ENCODE measurements around the gene CBS. TPM values are rescaled to one million over a fixed set of nuclear protein-coding genes. Genes with fewer than 3 reads are reported as not detected.
"Not testable (repeated sequence)": the region's sequence is repeated elsewhere in the genome, so short reads cannot be mapped to it uniquely, and the experiment has no call there.

The CBS gene
- total and polyA plus RNA-seq, 3 experiments from 2014 or later, result 3.7 to 5.5 TPM; not detected in 1

- H3K36me3 Mint-ChIP-seq, CTCF ChIA-PET: not testable (repeated sequence)
These were observed 12.5 kb downstream of the CBS start for GRCh38 chr21:43062955-43063664.

GRCh38 chr21:43053112-43053511, 22.5 kb downstream of the CBS start:
- H3K27me3 ChIP-seq (ENCODE audit: insufficient read depth, low read length, poor library complexity, severe bottlenecking); H3K4me3 ChIP-seq (ENCODE audit: low read length); H3K27me3 Mint-ChIP-seq; H3K4me1 ChIP-seq (ENCODE audit: insufficient read depth, low read length); H3K9me3 Mint-ChIP-seq; H3K36me3 ChIP-seq (ENCODE audit: insufficient read depth, low read length); POLR2A ChIA-PET; H3K9me3 ChIP-seq (ENCODE audit: low read length); CTCF ChIA-PET; H3K4me1 Mint-ChIP-seq; H3K27ac ChIP-seq (ENCODE audit: low read depth, low read length); H3K27ac Mint-ChIP-seq; DNase-seq; H3K4me3 Mint-ChIP-seq; H3K36me3 Mint-ChIP-seq: not testable (repeated sequence)

More at GRCh38 chr21:43062955-43063664, 12.5 kb downstream of the CBS start:
- H3K9me3 Mint-ChIP-seq; H3K4me3 ChIP-seq (ENCODE audit: low read length); H3K36me3 ChIP-seq (ENCODE audit: insufficient read depth, low read length); H3K27me3 ChIP-seq (ENCODE audit: insufficient read depth, low read length, poor library complexity, severe bottlenecking); H3K27me3 Mint-ChIP-seq; H3K4me1 ChIP-seq (ENCODE audit: insufficient read depth, low read length); POLR2A ChIA-PET; H3K4me1 Mint-ChIP-seq; H3K4me3 Mint-ChIP-seq; DNase-seq; H3K27ac Mint-ChIP-seq; H3K9me3 ChIP-seq (ENCODE audit: low read length); H3K27ac ChIP-seq (ENCODE audit: low read depth, low read length): not testable (repeated sequence)

GRCh38 chr21:43045876-43046821, 29.5 kb downstream of the CBS start:
- POLR2A ChIA-PET; H3K36me3 Mint-ChIP-seq; H3K27me3 ChIP-seq (ENCODE audit: insufficient read depth, low read length, poor library complexity, severe bottlenecking); H3K36me3 ChIP-seq (ENCODE audit: insufficient read depth, low read length); H3K9me3 Mint-ChIP-seq; CTCF ChIA-PET; H3K4me3 ChIP-seq (ENCODE audit: low read length); H3K27ac ChIP-seq (ENCODE audit: low read depth, low read length); H3K4me1 Mint-ChIP-seq; H3K4me1 ChIP-seq (ENCODE audit: insufficient read depth, low read length); H3K9me3 ChIP-seq (ENCODE audit: low read length); H3K27me3 Mint-ChIP-seq; DNase-seq: not testable (repeated sequence)
- Mint-ChIP-seq H3K4me3 (peak overlapping the region in 2 of 7 donors; percentile 23), H3K27ac (peak overlapping the region in 1 of 8 donors; percentile 91)

GRCh38 chr21:43045165-43045875, 30.3 kb downstream of the CBS start:
- H3K36me3 ChIP-seq (ENCODE audit: insufficient read depth, low read length); H3K9me3 Mint-ChIP-seq; H3K4me3 ChIP-seq (ENCODE audit: low read length); H3K4me1 ChIP-seq (ENCODE audit: insufficient read depth, low read length); H3K36me3 Mint-ChIP-seq; H3K27ac ChIP-seq (ENCODE audit: low read depth, low read length); POLR2A ChIA-PET; H3K4me1 Mint-ChIP-seq; H3K27me3 Mint-ChIP-seq; H3K27me3 ChIP-seq (ENCODE audit: insufficient read depth, low read length, poor library complexity, severe bottlenecking); CTCF ChIA-PET; H3K9me3 ChIP-seq (ENCODE audit: low read length): not testable (repeated sequence)
- Mint-ChIP-seq H3K4me3 (peak overlapping the region in 4 of 7 donors; percentile 57 to 78 (median 69)), H3K27ac (peak overlapping the region in 6 of 8 donors; percentile 69 to 92 (median 76))
- DNase-seq, result peak in 1 of 5 donors; percentile 17

GRCh38 chr21:43044547-43044946, 31.1 kb downstream of the CBS start:
- H3K27me3 ChIP-seq (ENCODE audit: insufficient read depth, low read length, poor library complexity, severe bottlenecking); H3K4me1 ChIP-seq (ENCODE audit: insufficient read depth, low read length); H3K36me3 ChIP-seq (ENCODE audit: insufficient read depth, low read length); H3K9me3 ChIP-seq (ENCODE audit: low read length); H3K27me3 Mint-ChIP-seq; H3K9me3 Mint-ChIP-seq; H3K4me3 ChIP-seq (ENCODE audit: low read length); H3K27ac Mint-ChIP-seq; H3K27ac ChIP-seq (ENCODE audit: low read depth, low read length); POLR2A ChIA-PET; DNase-seq; CTCF ChIA-PET; H3K4me1 Mint-ChIP-seq; H3K36me3 Mint-ChIP-seq; H3K4me3 Mint-ChIP-seq: not testable (repeated sequence)

GRCh38 chr21:43043291-43043690, 32.3 kb downstream of the CBS start:
- CTCF ChIA-PET, result not testable (repeated sequence)

GRCh38 chr21:43042169-43042568, 33.5 kb downstream of the CBS start:
- H3K4me1 Mint-ChIP-seq; H3K27ac Mint-ChIP-seq; CTCF ChIA-PET; H3K4me1 ChIP-seq (ENCODE audit: insufficient read depth, low read length); H3K27me3 Mint-ChIP-seq; H3K9me3 Mint-ChIP-seq; H3K9me3 ChIP-seq (ENCODE audit: low read length); H3K4me3 Mint-ChIP-seq; DNase-seq; H3K36me3 ChIP-seq (ENCODE audit: insufficient read depth, low read length); POLR2A ChIA-PET; H3K36me3 Mint-ChIP-seq; H3K27ac ChIP-seq (ENCODE audit: low read depth, low read length); H3K4me3 ChIP-seq (ENCODE audit: low read length); H3K27me3 ChIP-seq (ENCODE audit: insufficient read depth, low read length, poor library complexity, severe bottlenecking): not testable (repeated sequence)

More at GRCh38 chr21:43043291-43043690, 32.3 kb downstream of the CBS start:
- H3K9me3 Mint-ChIP-seq; DNase-seq; H3K9me3 ChIP-seq (ENCODE audit: low read length); H3K4me3 ChIP-seq (ENCODE audit: low read length); H3K4me1 ChIP-seq (ENCODE audit: insufficient read depth, low read length); H3K4me1 Mint-ChIP-seq; H3K36me3 ChIP-seq (ENCODE audit: insufficient read depth, low read length); H3K27me3 ChIP-seq (ENCODE audit: insufficient read depth, low read length, poor library complexity, severe bottlenecking); H3K4me3 Mint-ChIP-seq; H3K27me3 Mint-ChIP-seq; H3K36me3 Mint-ChIP-seq; POLR2A ChIA-PET; H3K27ac ChIP-seq (ENCODE audit: low read depth, low read length): not testable (repeated sequence)
- H3K27ac Mint-ChIP-seq, result peak overlapping the region in 2 of 8 donors; percentile 31 to 75

GRCh38 chr21:43038659-43039044, 37.0 kb downstream of the CBS start:
- H3K27ac ChIP-seq (ENCODE audit: low read depth, low read length); H3K4me1 Mint-ChIP-seq; H3K36me3 ChIP-seq (ENCODE audit: insufficient read depth, low read length); H3K27me3 ChIP-seq (ENCODE audit: insufficient read depth, low read length, poor library complexity, severe bottlenecking); H3K36me3 Mint-ChIP-seq; POLR2A ChIA-PET; H3K27me3 Mint-ChIP-seq; H3K4me3 ChIP-seq (ENCODE audit: low read length); H3K4me3 Mint-ChIP-seq; H3K4me1 ChIP-seq (ENCODE audit: insufficient read depth, low read length); DNase-seq; H3K9me3 ChIP-seq (ENCODE audit: low read length); CTCF ChIA-PET; H3K27ac Mint-ChIP-seq; H3K9me3 Mint-ChIP-seq: not testable (repeated sequence)
